Hematopoietic multipotent progenitor cell treated with erythropoietin and hydrocortisone succinate and interleukin-3 and kit ligand, for 17 days (in vitro differentiated cells): ENCODE measurements around the gene RAD51B.

Experiments used
- DNase-seq: peaks from one replicate; pipeline ENCODE4 v3.0.0-alpha.2; 2015; ENCODE audit warnings: low spot score

Gene RAD51B

GRCh38 chr14:68391311-68392014, 571.9 kb downstream of the RAD51B start:
- no peak for DNase-seq

GRCh38 chr14:68392393-68393141, 573.0 kb downstream of the RAD51B start:
- no peak for DNase-seq

DNA sequence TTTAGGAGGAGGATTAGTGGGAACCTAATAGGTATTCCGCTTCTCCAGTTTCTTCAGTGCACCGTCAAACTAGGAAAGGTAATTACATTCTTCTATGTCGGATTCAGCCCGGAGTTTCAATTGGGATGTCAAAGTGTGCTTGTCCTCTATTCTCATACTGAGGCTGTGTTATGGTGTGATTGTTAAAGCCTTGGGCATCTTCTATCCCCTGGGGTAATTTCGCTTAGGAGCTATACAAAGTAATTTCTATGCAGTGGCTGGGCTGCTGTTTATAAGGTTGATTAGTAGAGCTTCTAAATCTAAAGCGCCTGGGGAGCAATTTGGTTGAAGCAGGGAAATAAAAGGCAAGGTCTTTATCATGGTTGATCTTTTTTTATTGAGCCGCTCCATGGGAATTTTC, 573.7 kb downstream of the RAD51B start:
- no peak for DNase-seq

- no peak for DNase-seq
These were observed 574.7 kb downstream of the RAD51B start for GRCh38 chr14:68394118-68394763.

DNA sequence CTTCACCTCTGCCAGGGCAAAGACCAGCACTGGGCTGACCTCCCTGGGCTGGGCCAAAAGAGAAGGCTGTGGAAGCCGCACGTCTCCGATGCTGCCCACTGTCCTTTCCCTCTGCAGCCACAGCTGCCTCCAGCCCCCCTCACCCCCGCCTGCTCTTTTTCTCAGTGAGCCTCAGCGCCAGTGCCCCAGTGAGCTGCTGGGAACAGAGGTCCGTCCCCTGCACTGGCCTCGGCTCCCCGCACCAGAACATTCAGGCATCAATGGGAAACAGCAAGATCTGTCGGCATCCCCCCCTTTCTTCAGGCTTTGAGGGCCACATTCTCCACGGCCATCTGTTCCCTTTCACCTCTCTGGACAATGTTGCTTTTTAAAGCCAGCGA, 575.2 kb downstream of the RAD51B start:
- DNase-seq = no peak

DNA sequence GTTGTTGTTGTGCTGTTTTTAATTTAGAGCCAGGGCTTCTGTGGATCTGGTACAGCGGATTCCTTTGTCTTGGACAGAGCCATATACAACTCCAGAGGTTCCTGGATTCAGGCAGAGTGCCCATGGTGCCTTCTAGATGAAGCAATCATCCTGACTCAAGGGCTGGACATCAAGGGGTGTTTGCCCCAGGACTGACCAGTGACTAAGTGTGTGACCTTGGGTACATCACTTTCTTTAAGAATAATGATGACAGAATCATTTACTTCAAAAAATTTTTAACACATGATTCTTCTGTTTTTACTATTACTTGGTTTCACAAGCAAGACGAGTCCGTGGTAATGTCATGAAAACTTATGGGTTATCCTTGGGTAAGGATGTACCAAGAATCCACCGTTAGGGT, 576.0 kb downstream of the RAD51B start:
- DNase-seq = no peak

GRCh38 chr14:68396461-68396860, 576.9 kb downstream of the RAD51B start:
- no peak for DNase-seq

DNA sequence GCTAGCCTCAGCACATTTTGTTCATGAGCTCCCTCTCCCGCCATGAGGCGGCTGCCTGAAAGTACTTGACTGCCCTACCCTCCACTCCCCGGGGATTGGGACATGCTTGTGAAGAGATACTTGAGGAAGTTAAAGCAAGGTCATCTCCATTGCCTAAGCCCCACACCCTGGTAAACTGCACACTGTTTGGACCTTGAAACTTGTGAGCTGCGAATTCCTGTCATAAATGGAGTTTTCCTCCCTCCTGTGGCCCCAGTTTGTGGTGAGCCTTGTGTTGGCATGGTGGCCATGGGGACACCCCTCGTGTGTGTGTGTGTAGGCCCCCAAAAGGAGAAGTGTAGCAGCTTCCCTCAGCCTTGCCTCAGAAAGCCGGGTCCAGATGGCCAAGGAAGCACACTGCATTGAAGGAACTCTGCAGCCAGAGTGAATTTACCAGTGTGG, 577.8 kb downstream of the RAD51B start:
- DNase-seq = no peak

- no peak for DNase-seq
These were observed 578.2 kb downstream of the RAD51B start for GRCh38 chr14:68397822-68398221.

- DNase-seq = no peak
These were observed 578.8 kb downstream of the RAD51B start for GRCh38 chr14:68398370-68398769.

GRCh38 chr14:68399971-68400370, 580.4 kb downstream of the RAD51B start:
- DNase-seq = no peak

- no peak for DNase-seq
These were observed 581.7 kb downstream of the RAD51B start for GRCh38 chr14:68401317-68401716.

GRCh38 chr14:68401855-68402254, 582.3 kb downstream of the RAD51B start:
- DNase-seq = no peak

DNA sequence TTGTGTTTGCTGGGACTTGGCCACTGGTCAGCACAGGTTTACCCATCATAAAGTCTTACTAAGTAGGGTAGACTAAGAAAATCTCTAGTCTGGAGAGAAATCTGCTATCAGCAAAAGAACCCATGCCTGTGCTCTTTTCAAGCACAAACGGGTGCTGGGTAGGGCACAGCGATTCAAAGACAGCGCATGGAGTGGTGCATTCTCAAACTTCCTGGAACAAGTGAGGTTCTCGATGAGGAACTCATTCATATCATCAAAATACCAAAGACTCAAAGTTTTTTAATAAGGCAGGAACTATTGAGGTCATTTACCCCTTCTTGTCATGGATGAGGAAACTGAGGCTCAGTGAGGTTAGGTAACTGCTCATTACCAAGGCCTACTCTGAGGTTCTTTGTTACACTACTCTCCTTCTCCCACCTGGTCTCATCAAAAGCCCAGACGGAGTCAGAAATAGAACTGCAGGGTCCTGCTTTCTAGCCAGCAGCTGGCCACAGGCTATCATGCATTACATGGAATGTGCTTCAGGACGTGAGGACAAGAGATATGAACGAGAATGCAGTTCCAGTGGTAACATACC, 583.0 kb downstream of the RAD51B start:
- no peak for DNase-seq

GRCh38 chr14:68403191-68404145, 583.9 kb downstream of the RAD51B start:
- DNase-seq = no peak

DNA sequence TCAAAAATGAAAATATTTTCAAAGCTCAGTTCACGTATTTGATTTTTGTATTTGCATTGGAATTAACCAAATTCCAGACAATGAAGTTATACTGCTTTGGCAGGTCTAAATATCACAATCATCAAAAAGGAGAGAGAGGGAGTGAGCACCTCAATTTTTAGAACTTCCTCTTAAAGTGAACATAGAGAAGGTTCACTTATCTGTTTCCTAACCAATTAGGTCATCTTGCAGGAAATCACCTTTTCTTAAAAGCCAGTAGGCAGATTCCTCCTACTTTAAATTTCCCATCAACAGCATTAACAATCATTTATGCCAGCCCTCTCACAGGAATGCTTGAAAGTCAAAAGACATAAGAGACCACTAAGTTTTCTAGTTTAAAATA, 584.6 kb downstream of the RAD51B start:
- DNase-seq = no peak

- no peak for DNase-seq
These were observed 585.1 kb downstream of the RAD51B start for GRCh38 chr14:68404652-68405183.

DNA sequence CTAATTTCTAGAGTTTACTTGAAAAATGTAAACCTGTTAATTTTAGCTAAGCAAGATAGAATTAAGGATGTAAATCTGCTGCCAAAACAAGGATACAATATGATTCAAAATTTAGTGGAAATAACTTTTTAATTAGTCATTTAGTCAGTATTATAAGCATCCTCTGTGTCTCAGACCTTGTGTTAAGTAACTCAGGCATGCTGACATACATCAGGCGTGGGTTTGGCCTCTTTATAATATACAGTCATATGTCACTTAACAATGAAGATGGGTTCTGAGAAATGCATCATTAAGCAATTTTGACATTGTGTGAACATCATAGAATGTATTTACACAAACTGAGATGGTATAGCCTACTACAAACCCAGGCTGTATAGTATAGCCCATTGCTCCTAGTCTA, 586.4 kb downstream of the RAD51B start:
- DNase-seq = no peak

- no peak for DNase-seq
These were observed 587.7 kb downstream of the RAD51B start for GRCh38 chr14:68407285-68407684.

DNA sequence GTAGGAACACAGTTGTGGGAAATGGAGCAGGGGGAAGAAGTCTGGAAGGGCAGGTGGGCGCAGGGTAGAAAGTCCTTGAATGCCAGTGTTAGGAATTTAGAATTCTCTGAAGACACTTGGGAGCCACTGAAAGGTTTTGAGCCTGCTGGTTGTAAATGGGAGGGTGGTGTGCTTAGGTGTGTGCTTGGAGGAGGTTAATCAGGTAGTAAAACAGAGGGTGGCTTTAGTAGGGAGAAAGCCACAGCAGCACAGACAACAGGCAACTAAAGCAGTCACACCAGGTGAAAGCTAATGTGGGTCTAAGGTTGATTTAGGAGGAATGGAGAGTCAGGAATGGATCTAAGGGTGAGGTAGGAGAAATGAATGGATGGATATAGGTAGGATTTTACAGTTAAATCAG, 588.2 kb downstream of the RAD51B start:
- DNase-seq = no peak

GRCh38 chr14:68408680-68409079, 589.1 kb downstream of the RAD51B start:
- no peak for DNase-seq
